ENCODE data around the gene TNFAIP8.
A peak's percentile ranks its signal among the peaks of the same experiment; 100 is the strongest.

Gene TNFAIP8

DNA sequence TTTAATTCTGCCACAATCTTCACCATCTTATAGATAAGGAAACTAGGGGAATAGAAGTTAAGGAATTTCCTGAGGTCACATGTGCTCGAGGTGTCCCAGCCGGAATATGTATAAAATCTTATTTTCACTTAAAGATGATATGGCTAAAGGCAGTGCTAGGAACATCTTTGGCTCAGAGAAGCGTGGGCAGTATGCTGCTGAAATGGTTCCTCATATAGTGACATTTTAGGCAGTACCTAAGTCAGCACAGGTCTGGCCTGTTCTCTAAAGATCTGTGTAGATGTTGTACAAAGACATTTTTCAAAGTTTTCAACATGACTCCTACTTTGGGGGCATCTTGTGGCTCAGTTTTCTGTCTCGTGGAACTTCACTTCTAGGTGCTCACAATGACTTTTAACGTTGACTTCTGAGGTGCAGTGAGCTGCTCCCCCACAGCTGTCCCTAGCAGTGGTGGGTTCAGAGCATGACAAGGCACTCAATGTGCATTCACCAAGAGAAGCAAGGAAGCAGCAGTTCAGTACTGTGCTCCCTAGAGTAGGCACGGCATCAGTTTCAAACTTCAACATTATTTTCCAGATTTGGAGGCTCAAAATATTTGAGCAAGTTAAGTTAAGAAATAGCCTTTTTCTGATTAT, 40.3 kb downstream of the TNFAIP8 start:
- DNase-seq (ENCODE audit: low spot score): no peak

DNA sequence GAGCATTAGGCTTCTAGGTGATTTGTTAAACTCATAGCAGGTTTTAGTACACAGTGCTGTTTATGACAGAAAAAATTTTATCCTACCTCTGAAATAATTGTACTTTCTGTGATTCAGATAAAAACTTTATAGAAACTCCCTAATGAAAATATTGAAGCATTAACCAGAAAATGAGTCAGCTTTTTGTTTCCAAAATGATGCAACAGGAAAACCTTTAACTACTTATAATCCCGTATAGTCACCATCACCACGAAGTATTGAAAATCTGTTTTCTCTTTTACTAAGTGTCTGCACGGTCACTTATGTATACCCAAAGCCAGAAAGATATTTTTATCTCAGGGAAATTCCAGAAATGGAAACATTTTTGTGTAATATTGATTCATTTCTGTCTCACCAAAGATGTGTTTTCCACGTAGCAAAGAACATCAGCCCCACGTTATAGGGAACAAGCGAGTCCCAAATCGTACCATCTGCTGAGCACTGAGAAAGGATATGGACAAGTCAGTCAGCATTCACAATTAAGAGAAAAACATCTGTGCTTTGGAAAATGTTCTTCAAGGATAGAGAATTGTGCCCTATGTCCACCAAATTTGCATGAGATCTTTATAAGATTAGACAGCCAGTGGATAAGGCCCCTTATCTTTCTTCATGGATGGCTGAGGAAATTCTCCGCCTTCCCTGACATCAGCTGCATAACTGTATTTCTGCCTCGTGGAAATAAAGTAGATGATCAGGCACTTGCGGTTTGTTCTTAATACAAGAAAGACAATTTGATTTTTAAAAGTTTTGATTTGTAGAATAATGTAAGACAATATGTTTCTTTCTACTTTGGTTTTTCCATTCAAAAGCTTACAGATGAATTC, 41.9 kb downstream of the TNFAIP8 start:
- DNase-seq (ENCODE audit: low spot score): no peak

DNA sequence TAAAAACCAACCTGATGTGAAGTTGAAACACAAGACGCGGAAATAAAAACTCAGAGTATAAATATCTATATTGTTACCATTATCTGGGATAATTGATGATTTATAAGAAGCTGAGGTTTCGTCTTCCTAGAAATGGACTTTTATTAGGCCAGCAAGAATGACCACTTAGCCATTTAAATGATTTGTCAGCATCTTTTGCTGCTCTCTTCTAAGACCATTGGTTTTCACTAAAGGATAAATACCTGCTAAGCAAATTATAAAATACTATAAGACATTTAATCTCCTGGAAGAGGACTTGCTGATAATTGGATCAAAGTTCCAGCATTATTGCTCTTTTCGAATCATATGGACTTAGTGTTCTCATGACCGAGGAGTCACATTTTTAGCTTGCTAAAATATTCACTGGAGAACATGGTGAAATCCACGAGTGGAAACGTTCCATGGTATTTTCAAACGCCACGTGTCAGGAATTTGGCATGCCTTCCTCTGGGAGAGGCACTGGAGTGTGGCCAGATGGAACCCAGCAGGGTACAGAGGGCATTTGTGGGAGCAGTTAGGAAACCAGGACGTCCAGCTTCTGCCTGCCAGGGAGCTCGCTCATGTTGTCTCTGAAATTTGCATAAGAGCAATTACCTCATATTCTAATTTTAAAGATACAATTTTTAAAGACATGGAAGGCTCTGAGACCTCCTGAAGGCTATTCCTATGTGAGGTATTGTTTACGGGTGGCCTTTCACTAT, 43.1 kb downstream of the TNFAIP8 start:
- DNase-seq (ENCODE audit: low spot score): no peak

DNA sequence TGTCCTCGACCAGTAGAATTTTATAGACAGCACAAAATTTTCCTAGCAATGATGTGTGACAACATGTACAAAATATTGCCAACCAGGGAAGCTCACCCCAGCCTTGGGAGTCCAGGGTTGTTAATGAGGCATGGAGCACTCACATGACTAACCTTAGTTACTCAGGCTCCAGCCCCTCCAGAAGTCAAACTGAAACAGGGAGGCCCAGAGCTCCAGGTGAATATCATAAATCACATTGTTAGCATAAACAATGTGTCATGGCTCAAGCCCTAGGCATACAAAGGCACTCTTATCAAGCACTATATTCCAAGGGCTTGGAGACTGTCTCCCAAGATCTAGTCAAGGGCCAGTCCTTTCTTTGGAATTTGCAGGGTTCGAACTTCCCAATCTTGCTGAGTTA, 44.4 kb downstream of the TNFAIP8 start:
- DNase-seq (ENCODE audit: low spot score): no peak

DNA sequence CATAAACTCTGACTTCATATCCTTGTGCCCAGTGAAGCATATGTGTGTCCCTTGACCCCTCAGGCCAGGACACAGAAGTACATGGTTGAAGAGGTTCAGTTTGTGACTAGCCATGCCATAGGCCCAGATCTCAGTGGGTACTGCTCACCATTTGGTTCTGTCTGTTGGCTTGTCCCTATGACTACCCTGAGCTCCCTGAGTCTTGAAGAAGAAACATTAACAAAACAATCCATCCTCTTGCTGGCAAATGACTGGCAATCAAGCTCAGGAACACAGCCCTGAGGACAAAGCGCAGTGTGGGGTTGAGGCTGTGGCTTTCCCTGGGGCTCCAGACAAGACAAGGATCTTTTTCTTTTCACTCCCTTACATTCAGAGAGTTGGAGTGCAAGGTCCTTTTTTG, 46.3 kb downstream of the TNFAIP8 start:
- DNase-seq (ENCODE audit: low spot score): no peak

DNA sequence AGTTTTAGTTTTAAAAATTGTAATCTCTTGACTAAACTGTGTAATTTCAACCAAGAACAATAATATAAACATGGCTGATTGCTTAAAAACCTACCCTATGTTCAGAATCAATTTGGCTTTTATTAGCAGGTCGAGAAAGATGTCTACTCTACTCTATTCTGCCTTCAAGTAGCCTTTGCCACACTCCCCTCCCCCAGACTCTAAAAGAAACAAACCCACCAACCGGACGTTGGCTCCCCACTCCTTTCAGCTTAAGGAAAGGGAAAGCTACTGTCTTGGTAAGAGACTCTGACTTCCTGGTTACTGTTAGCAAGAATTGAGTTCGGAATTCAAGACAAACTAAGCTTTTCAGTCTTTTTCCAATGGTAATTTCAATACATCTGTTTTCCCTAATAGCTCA, 46.7 kb downstream of the TNFAIP8 start:
- no peak for DNase-seq (ENCODE audit: low spot score)

DNA sequence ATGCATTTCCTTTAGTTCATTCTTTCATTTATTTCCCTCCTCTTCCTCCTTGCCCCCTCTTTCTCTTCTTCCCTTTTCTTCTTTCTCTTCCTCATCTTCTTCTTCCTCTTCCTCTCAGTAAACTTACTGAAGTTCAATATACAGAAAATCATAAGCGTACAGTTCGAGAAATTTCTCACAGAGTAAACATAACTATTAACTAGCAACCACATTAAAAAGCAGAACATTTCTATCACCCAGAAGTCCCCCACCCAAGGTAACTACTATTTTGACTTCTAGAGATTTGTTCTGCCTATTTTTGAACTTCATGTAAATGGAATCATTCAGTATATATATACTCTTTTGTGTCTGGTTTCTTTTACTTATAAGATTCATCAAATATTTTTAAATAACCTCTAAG, 48.2 kb downstream of the TNFAIP8 start:
- DNase-seq (ENCODE audit: low spot score): no peak

DNA sequence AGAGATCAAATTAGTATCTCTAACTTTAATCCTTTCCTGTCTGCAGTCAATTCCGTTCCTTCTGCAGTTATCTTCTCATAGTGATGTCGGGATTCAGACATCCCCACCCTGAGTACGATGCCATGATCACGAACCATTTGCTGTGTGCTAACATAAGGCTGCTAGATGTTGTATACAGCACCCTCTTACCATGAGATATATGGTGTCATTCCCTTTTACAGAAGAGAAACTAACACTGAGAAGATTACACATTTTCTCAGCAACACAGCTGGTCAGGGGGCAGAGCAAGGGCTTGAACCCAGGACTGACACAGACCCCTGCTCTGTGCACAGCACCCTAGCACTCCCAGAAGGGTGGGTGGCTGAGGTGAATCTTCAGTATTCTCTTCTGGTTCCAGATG, 49.6 kb downstream of the TNFAIP8 start:
- DNase-seq (ENCODE audit: low spot score): no peak

DNA sequence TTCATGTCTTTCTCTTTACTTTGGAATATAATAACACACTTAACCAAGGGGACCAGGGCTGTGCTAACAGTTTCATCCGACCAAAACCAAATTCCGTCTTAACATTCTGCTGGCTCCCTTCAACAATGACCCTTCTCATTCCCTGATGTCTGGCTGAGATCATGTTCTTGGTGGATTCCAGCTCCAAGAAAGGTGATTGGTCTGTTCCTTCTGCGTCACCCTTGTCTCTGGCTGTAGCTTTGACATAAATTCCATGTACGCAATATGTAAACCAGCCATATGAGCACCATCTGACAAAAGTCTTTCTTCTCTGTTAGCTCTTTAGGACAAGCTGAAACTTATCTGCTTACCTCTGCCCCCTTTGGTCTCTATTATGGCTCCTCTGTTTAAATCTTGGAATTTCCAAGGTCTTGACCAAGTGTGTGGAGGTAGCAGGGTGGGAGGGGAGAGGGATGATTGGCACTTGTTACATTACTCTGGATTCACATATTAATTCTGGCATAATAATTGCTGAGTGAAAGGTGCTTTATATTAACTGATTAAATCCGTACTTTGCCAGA, 50.8 kb downstream of the TNFAIP8 start:
- no peak for DNase-seq (ENCODE audit: low spot score)

DNA sequence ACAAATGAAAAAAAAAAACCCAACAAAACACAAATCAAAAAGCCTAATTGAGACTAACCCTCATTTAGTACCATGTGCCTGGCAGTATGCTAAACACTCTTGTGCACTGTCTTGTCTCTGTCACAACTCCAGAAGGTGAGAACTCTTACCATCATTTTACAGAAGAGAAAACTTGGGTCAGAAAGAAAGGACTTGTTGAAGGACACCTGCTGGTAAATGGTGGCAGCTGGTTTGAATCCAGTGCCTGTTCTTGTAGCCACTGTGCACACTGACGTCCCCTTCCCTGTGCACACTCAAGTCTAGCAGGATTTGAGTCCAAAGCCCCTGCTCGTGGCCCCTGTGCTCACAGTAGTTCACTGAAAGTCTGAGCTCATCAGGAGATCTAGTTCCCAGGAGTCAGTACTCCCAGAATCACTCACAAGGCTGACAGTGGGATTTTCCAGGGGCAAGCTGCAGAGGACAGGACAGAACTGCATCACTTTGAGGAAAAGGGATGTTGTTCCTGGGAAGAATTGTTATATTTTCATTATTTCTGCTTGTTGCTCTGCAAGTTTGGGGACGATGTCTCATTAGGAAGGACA, 53.5 kb downstream of the TNFAIP8 start:
- no peak for DNase-seq (ENCODE audit: low spot score)

DNA sequence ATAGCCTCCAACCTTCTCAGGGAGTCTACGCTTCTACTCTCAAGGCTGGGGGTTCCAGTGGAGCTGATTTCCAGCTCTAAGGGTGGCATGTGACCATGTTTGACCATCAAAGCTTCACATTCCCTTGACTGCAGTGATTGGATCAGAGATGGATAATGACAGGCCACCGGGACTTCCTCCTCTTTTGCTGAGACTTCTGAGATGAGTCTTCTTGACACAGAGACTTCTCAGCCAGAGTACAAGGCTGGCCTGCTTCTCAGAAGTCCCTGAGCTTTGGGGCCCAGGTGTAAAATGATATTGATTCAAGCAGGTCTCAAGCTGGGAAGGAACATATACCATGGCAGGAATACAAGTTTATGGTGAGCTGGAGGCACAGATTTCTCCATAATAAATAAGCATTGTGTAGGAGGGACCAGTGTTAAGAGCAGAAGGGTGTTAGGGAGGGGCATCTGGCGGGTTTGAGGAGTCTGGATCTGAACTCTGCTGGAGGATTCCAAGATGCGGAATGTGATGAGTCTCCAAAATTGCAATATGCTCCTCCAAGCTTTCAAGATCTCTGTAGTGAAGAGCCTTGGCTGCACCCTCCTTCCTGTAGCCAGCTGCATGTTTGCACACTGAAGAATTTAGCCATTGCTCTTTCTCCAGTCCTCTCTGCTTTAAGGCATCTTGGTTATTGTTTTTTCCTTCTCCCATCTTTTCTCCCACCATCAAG, 54.8 kb downstream of the TNFAIP8 start:
- DNase-seq (ENCODE audit: low spot score): no peak

DNA sequence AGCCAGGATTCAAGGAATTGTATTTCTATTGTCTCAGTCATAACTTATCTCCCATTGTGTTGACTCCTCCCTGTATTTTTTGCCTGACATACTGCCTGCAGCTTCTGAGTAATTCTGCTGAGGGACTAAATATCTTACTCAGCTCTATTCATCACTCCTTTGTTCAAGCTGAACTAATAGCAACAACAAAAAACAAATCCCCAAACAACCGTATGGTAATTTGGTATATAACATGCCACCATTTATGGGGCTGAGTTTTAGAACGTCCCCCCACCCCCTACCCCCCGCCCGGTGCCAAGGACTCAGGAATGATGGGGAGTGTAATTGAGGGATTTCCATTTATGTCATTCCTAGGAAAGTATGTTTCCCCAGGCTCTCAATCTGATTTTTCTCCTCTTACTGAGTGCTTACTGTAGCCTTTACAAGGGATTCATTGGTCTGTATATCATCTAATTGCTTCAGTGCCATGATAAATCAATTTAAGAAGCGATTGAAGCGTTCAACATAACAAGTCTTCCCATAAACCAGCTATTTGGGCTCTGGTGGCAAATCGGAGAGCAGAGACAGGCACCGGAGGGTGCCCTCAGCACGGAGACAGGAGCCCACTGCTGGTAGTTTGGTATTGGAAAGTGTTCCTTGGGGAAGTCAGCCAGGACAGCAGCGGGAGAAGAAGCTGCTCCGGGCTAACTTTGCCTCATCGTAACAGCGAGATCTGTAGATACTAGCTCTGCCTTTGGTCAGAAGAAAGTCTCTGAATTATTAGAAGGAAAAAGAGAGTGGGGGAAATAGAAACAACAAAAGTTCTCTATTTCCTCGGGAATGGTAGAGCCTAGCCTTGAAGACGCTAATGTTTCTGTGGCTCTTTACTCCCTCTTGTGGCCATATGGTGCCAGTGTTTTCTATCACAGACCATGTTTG, 55.8 kb downstream of the TNFAIP8 start:
- peak; percentile 79 for DNase-seq (ENCODE audit: low spot score)

DNA sequence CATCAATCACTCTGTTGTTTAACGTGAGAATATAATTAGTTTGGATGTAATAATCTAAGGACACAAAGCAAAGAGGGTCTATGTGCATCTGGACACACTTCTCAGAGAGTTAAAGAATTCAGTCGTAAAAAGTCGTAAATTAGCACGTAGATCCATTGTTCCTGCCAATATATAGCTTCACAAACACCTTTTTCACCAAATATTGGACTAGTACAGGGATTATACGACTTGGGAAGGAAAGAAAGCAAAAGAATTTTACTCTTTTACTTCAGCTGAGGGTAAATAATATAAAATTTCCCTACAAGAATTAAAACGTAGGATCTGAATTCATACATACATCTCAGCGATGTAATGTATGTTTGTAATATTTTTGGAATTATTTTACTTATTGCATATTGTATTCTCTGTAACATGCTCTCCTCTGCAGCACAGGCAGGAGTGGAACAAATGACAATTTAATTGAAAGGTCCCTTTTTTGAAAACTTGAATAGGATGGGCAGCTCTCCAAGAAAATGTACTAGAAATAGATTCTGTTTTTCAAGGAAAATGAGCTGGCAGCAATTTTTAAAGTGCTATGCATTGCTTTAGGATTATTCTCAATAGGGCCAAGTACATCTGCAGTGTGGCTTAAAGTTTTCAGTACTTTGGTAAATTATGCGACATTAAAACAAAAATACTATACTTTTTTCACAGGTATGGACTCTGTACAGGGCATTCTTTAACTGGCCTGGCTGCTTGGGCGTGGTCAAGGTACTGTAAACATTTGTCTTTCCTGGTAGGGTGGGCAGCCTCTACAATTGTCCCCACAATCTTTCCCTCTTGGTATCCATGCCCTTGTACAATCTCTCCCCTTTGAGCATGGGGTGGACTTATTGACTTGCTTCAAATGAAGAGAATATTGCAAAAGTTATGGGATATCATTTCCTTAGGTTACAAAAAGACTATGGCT, 56.7 kb downstream of the TNFAIP8 start:
- no peak for DNase-seq (ENCODE audit: low spot score)

DNA sequence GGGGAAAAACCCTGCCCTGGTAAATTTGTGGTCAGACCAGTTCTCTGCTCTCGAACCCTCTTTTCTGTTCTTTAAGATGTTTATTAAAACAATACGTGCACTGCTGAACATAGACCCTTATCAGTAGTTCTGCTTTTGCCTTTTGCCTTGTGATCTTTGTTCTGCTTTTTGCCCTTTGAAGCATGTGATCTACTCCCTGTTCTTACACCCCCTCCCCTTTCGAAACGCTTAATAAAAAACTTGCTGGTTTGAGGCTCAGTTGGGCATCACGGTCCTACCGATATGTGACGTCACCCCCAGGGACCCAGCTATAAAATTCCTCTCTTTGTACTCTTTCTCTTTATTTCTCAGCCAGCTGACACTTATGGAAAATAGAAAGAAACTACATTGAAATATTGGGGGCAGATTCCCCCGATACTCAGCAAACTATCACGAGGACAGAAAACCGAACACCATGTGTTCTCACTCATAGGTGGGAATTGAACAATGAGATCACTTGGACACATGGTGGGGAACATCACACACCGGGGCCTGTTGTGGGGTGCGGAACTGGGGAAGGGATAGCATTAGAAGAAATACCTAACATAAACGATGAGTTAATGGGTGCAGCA, 58.4 kb downstream of the TNFAIP8 start:
- DNase-seq (ENCODE audit: low spot score): peak; percentile 24

DNA sequence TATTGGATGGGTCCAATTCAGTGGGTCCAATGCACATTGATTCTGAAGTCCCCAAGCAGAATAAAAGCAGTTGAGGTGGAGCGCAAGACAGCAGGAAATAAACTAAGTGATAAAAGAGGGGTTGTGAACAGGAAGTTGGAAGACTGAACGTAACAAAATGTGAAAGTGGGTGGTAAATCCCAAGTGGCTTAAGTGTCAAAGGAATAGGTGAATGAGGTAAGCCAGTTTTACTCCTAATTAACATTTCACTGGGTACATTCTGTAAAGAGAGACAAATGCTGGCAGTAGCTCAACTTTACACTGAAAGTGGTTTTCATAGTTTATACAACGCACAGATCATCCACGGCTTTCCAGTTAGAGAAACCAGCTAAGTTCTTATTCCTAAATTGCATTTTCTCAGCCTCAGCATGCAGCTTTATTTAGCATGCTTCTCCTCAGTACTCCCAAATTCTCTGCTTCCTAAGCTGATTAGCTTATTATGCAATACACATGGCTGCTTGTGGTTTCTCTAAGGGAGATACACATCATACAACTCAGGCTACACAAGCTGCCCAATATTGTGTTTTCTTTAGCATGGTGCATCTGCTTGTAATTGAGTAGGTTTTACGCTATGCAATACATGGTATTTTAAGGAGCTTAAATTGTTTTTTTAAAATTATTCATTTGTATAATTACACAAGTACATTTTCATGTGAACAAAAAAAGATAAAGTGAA, 62.2 kb downstream of the TNFAIP8 start:
- DNase-seq (ENCODE audit: low spot score): no peak

DNA sequence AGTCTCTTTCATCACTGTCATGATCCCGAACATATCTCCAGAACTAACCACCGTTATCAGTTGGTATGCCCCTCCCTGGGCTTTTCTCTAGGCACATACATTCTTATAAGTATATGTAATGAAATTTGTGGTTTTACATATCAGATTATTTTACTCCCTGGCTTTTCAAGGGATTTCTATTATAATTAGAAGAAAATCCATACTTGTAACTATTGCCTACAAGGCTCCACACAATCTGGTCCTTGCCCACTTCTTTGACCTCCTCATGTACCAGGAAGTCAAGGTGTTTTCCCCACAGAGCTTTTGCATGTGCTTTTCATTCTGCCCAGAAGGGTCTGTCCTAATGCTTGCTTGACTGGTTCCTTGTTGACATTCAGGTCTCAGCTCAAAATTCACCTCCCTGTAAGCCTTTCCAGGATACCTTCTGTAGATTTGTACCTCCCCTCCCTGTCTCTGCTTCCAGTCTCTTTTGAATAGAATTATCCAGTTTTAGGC, 62.8 kb downstream of the TNFAIP8 start:
- no peak for DNase-seq (ENCODE audit: low spot score)

DNA sequence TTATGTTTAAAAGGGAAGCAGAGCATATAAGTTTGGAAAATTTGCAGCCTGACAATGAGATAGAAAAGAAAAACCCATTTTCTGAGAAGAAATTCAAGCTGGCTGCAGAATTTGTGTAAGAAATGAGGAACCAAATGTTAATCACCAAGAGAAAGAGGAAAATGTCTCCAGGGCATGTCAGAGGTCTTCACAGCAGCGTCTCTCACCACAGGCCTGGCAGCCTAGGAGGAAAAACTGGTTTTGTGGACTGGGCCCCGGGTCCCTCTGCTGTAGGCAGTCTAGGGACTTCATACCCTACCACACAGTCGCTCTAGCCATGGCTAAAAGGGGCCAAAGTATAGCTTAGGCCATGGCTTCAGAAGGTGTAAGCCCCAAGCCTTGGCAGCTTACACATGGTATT, 64.3 kb downstream of the TNFAIP8 start:
- no peak for DNase-seq (ENCODE audit: low spot score)

DNA sequence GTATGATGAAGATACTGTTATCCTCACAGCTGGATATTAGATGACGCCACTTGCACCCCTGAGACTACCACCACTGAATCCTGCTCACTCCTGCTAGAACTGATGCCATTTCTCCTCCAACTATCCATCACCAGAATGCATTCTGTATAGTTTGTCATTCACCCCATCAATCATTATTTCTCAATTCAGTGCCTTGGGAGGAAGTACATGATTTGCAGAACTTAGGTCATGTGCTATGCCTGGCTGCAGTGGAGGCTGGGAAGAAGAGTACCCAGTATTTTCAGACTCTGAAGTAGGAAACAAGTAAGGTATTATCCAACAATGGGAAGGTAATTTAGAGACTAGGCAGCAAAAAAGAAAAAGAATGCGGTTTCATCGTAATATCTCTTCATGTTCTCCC, 70.2 kb downstream of the TNFAIP8 start:
- no peak for DNase-seq (ENCODE audit: low spot score)
